ENCODE results near the gene IER3IP1.

Gene IER3IP1

GRCh38 chr18:47151439-47151838 is 24.7 kb downstream of the IER3IP1 start:
- TF ChIP-seq, protein P1, sequence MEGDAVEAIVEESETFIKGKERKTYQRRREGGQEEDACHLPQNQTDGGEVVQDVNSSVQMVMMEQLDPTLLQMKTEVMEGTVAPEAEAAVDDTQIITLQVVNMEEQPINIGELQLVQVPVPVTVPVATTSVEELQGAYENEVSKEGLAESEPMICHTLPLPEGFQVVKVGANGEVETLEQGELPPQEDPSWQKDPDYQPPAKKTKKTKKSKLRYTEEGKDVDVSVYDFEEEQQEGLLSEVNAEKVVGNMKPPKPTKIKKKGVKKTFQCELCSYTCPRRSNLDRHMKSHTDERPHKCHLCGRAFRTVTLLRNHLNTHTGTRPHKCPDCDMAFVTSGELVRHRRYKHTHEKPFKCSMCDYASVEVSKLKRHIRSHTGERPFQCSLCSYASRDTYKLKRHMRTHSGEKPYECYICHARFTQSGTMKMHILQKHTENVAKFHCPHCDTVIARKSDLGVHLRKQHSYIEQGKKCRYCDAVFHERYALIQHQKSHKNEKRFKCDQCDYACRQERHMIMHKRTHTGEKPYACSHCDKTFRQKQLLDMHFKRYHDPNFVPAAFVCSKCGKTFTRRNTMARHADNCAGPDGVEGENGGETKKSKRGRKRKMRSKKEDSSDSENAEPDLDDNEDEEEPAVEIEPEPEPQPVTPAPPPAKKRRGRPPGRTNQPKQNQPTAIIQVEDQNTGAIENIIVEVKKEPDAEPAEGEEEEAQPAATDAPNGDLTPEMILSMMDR (IDR thresholded peaks at IDR 0.05; ENCODE audit: borderline replicate concordance, insufficient read depth, low read depth, low read length), result no peak
- H3K4me3 ChIP-seq (ENCODE audit: low read depth, low read length), result no peak overlapping the region

GRCh38 chr18:47150824-47151366 is 25.3 kb downstream of the IER3IP1 start:
- H3K4me3 ChIP-seq (ENCODE audit: low read depth, low read length), result peak overlapping the region; percentile 81
- TF ChIP-seq, protein P1 (IDR thresholded peaks at IDR 0.05; ENCODE audit: borderline replicate concordance, insufficient read depth, low read depth, low read length), result no peak

- peak within 1 kb of the TSS; percentile 81 for H3K4me3 ChIP-seq (ENCODE audit: low read depth, low read length)
- TF ChIP-seq, protein P1 (IDR thresholded peaks at IDR 0.05; ENCODE audit: borderline replicate concordance, insufficient read depth, low read depth, low read length), result no peak
Observed at GRCh38 chr18:47150029-47150823, 25.9 kb downstream of the IER3IP1 start, which contains the start of gene HDHD2. Gene HDHD2, minus strand, starts transcription at chr18:47150500. Its CDS starts 14,061 bp downstream, at chr18:47136439.

- TF ChIP-seq, protein P1 (IDR thresholded peaks at IDR 0.05; ENCODE audit: borderline replicate concordance, insufficient read depth, low read depth, low read length), result no peak
- H3K4me3 ChIP-seq (ENCODE audit: low read depth, low read length), result peak overlapping the region; percentile 81
Observed at GRCh38 chr18:47149457-47150028, 26.6 kb downstream of the IER3IP1 start.

- TF ChIP-seq, protein P1 (IDR thresholded peaks at IDR 0.05; ENCODE audit: borderline replicate concordance, insufficient read depth, low read depth, low read length), result no peak
- H3K4me3 ChIP-seq (ENCODE audit: low read depth, low read length), result no peak overlapping the region
Observed at GRCh38 chr18:47146206-47146605, 30.0 kb downstream of the IER3IP1 start.

GRCh38 chr18:47143899-47144485 is 32.2 kb downstream of the IER3IP1 start:
- TF ChIP-seq, protein P1 (IDR thresholded peaks at IDR 0.05; ENCODE audit: borderline replicate concordance, insufficient read depth, low read depth, low read length), result no peak

More at GRCh38 chr18:47143899-47144485, 32.2 kb downstream of the IER3IP1 start:
- H3K4me3 ChIP-seq (ENCODE audit: low read depth, low read length), result no peak overlapping the region

Data from GM12875 (cell line).